Activated B cell treated with CpG ODN at 0.5 μM for 24 hours (primary cell): ENCODE measurements around the gene TWF2. TPM values are rescaled to one million over a fixed set of nuclear protein-coding genes. Genes with fewer than 3 reads are reported as not detected.

Experiments
- ATAC-seq: fragments of 200-7000 bp; cut with Tn5 transposase; one replicate; pipeline ENCODE4 v1.10.0; 2021; ENCODE audit warnings: low read depth, mild to moderate bottlenecking, moderate library complexity
- CTCF ChIA-PET: fragments of 350-600 bp; sonication (Branson Sonifier 250); formaldehyde crosslinking; loops from one replicate; lab custom pipeline; 2021; ENCODE audit warnings: antibody characterized with exemption; lab: Charles Lee
- POLR2A ChIA-PET: fragments of 350-600 bp; sonication (Branson Sonifier 250); formaldehyde crosslinking; loops from one replicate; lab custom pipeline; 2021; ENCODE audit warnings: antibody characterized with exemption; lab: Charles Lee
- DNase-seq: peaks from one replicate; pipeline ENCODE4 v3.0.0; 2022
- H3K27ac Mint-ChIP-seq: one replicate; pipeline ENCODE4 v1.8.0; 2020; ENCODE audit warnings: mixed read lengths
- H3K27me3 Mint-ChIP-seq: one replicate; pipeline ENCODE4 v1.8.0; 2021; ENCODE audit warnings: mixed read lengths
- H3K36me3 Mint-ChIP-seq: one replicate; pipeline ENCODE4 v1.8.0; 2021; ENCODE audit warnings: low read depth, mixed read lengths
- H3K4me1 Mint-ChIP-seq: one replicate; pipeline ENCODE4 v1.8.0; 2021; ENCODE audit warnings: mixed read lengths
- H3K4me3 Mint-ChIP-seq: one replicate; pipeline ENCODE4 v1.8.0; 2020; ENCODE audit warnings: mild to moderate bottlenecking, mixed read lengths
- H3K9me3 Mint-ChIP-seq: one replicate; pipeline ENCODE4 v1.8.0; 2020; ENCODE audit warnings: mixed read lengths
- intact Hi-C: fragments of 100-400 bp; cut with micrococcal nuclease; formaldehyde crosslinking; loops from one replicate; pipeline ENCODE4 v1.15.1; 2024
- total RNA-seq: library from RNA; stranded (reverse); gene quantifications from 2 replicates; pipeline ENCODE4 v1.2.3, GENCODE V29; 2022
- TF ChIP-seq, protein P1 (sequence below): fragments of 200-600 bp; IDR thresholded peaks from one replicate; pipeline ENCODE4 v1.8.0; 2022; ENCODE audit warnings: antibody characterized with exemption, mild to moderate bottlenecking

Gene TWF2
- total RNA-seq, 1 donor from 2014 or later, result 74.1 TPM

DNA sequence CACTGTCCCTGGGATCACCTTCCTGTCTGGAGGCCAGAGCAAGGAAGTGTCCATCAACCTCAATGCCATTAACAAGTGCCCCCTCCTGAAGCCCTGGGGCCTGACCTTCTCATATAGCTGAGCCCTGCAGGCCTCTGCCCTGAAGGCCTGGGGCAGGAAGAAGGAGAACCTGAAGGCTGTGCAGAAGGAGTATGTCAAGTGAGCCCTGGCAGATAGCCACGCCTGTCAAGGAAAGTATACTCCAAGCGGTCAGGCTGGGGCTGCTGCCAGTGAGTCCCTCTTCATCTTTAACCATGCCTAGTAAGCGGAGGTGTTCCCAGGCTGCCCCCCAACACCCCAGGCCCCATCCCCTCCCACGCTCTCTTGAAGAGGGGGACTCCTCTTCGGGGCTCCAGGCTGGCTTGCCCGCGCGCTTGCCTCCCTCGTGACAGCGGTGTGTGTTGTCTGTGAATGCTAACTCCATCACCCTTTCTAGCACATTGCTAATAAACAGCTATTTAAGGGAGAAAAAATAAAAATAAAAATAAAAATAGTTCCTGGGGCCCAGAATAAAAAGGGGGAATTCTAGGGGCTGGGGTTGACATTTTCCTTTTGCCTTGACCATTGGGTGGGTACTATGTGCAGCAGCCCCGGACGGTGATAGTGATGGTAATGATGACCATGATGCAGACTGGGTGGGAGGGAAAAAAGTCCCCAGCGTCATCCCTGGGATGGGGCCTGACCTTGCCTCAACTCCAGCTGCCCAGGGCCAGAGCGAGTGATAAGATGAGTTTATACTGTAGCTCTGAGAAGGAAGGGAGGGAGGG is 44.3 kb downstream of the TWF2 start:
- ATAC-seq (no peak), DNase-seq (no peak)
- POLR2A ChIA-PET, result interaction anchor here (0.6 kb wide), 1 partner anchor 37 kb away, joined by 4 read pairs; no protein-coding TSS in a partner anchor
- Mint-ChIP-seq H3K4me3 (no peak overlapping the region), H3K4me1 (peaks cover 21% of the 10 kb centered on the region), H3K27ac (no peak overlapping the region), H3K27me3 (no peaks in the 10 kb centered on the region), H3K9me3 (no peaks in the 10 kb centered on the region), H3K36me3 (peaks cover 12% of the 10 kb centered on the region)
- TF ChIP-seq, protein P1, sequence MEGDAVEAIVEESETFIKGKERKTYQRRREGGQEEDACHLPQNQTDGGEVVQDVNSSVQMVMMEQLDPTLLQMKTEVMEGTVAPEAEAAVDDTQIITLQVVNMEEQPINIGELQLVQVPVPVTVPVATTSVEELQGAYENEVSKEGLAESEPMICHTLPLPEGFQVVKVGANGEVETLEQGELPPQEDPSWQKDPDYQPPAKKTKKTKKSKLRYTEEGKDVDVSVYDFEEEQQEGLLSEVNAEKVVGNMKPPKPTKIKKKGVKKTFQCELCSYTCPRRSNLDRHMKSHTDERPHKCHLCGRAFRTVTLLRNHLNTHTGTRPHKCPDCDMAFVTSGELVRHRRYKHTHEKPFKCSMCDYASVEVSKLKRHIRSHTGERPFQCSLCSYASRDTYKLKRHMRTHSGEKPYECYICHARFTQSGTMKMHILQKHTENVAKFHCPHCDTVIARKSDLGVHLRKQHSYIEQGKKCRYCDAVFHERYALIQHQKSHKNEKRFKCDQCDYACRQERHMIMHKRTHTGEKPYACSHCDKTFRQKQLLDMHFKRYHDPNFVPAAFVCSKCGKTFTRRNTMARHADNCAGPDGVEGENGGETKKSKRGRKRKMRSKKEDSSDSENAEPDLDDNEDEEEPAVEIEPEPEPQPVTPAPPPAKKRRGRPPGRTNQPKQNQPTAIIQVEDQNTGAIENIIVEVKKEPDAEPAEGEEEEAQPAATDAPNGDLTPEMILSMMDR, result no peak
- intact Hi-C loops, result no loop called here
- CTCF ChIA-PET, result no interaction called here

DNA sequence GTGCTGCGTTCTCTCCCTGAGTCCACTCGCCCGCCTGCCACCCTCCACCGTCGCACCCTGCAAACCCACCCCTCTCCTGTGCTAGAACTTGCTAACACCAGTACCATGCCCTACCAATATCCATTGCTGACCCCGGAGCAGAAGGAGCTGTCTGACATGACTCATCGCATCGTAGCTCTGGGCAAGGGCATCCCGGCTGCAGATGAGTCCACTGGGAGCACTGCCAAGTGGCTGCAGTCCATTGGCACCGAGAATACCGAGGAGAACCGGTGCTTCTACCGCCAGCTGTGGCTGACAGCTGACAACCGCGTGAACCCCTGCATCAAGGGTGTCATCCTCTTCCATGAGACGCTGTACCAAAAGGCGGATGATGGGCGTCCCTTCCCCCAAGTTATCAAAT is 45.9 kb downstream of the TWF2 start:
- POLR2A ChIA-PET, result interaction anchor here (1.7 kb wide), 1 partner anchor 38 kb away, joined by 5 read pairs; the partner anchor contains the start of gene POC1A
- H3K27ac Mint-ChIP-seq, result no peak overlapping the region
- ATAC-seq, result no peak
- H3K4me3 Mint-ChIP-seq, result no peak overlapping the region
- H3K9me3 Mint-ChIP-seq, result no peaks in the 10 kb centered on the region
- intact Hi-C loops, result no loop called here
- H3K36me3 Mint-ChIP-seq, result no peaks in the 10 kb centered on the region
- CTCF ChIA-PET, result no interaction called here
- H3K27me3 Mint-ChIP-seq, result no peaks in the 10 kb centered on the region
- TF ChIP-seq, protein P1, result no peak
- DNase-seq, result no peak
- H3K4me1 Mint-ChIP-seq, result peaks cover 13% of the 10 kb centered on the region

DNA sequence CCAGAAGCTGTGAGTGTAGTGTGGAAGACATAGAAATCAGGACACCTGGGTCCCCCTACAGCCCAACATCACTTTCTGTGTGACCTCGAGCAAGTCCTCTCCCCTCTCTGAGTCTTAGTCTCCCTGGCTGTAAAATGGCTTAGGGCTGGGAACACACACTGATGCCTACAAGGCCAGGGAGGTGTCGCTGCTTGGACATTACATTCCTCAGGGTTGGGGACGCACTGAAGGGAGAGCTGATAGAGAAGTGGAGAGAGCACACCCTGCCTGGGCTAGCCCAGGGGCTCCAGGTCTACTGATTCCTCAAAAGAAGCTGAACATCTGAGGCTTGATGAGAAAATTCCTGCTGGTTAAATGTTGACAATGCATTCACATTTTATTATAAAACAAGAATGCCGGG is 47.3 kb downstream of the TWF2 start:
- no peak for DNase-seq
- ChIA-PET CTCF (no interaction called here), POLR2A (no interaction called here)
- no peak overlapping the region for H3K4me3 Mint-ChIP-seq
- H3K9me3 Mint-ChIP-seq, result no peaks in the 10 kb centered on the region
- peaks cover 4% of the 10 kb centered on the region for H3K4me1 Mint-ChIP-seq
- no peaks in the 10 kb centered on the region for H3K27me3 Mint-ChIP-seq
- H3K27ac Mint-ChIP-seq, result no peak overlapping the region
- intact Hi-C loops, result no loop called here
- no peak for ATAC-seq
- TF ChIP-seq, protein P1, result no peak
- H3K36me3 Mint-ChIP-seq, result no peaks in the 10 kb centered on the region

DNA sequence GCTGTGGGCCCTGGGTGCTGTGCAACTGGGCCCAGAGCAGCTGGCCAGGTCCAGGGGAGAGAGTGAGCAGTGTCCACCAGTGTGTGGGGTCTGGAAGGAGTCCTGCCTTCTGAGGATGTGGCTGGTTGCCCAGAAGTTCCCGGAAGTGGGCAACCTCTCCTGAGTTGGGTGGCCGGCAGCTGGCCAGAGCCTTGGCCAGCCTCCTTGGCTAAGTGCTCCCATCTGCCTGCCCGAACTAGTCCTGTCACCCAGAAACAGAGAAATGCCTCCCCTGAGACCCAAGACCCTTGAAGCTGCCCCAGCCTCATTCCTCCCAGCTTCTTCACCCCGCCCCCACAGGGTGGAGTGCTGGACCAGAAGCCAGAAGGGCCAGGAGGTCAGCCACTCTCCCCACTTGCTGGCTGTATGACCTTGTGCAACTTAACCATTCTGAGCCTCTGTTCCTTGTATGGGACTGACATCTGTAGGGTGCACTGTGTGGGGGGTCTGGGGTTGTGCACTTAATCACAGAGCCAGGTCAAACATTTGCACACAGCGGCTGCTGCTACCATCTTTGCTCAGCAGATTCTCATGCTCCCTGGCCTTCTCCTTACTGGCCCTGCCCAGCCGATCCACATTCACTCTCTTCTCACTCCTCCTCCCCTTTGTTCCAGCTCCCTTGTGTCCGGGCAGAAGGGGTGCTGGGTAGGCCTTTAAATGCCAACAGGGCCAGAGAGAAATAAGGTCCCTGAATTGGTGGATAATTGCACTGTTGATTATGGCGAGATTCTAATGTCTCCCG is 48.5 kb downstream of the TWF2 start:
- Mint-ChIP-seq H3K27ac (no peak overlapping the region), H3K9me3 (no peaks in the 10 kb centered on the region), H3K4me1 (peaks cover 4% of the 10 kb centered on the region), H3K4me3 (no peak overlapping the region), H3K36me3 (no peaks in the 10 kb centered on the region), H3K27me3 (no peaks in the 10 kb centered on the region)
- ChIA-PET POLR2A (no interaction called here), CTCF (no interaction called here)
- DNase-seq (no peak), ATAC-seq (no peak)
- TF ChIP-seq, protein P1, result no peak
- intact Hi-C loops, result no loop called here

DNA sequence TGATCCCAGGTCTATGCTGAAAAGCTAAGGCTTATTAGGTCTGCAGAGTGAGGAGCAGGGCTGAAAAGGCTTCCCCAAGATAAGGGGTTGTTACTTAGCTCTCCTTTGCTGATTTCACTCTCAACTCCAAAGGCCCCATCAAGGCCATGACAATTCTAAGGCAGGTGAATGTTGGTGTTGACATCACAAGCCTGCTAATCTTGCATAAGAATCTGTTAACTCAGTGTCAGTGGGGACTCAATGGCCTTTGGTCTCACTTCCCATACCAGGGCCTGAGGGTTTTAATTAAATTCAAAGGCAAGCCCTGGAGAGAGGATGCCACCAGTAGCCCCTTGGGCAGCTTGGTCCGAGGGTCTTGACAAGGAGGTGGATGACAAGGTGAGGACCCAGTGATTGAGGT is 50.4 kb downstream of the TWF2 start:
- H3K4me3 Mint-ChIP-seq, result no peak overlapping the region
- H3K36me3 Mint-ChIP-seq, result no peaks in the 10 kb centered on the region
- intact Hi-C loops, result no loop called here
- no peaks in the 10 kb centered on the region for H3K27me3 Mint-ChIP-seq
- peaks cover 4% of the 10 kb centered on the region for H3K4me1 Mint-ChIP-seq
- POLR2A ChIA-PET, result interaction anchor here (1.2 kb wide), 1 partner anchor 193 kb away, joined by 4 read pairs; the partner anchor contains the start of gene RPL29
- H3K9me3 Mint-ChIP-seq, result no peaks in the 10 kb centered on the region
- CTCF ChIA-PET, result no interaction called here
- H3K27ac Mint-ChIP-seq, result no peak overlapping the region
- ATAC-seq, result no peak
- TF ChIP-seq, protein P1, result no peak
- DNase-seq, result no peak
